IMR-90 (cell line): ENCODE data around the gene FKBP11. TPM values are rescaled to one million over a fixed set of nuclear protein-coding genes. Genes with fewer than 3 reads are reported as not detected.

Source experiments
- ATAC-seq: fragments of 200-7000 bp; cut with Tn5 transposase; 2 replicates; pipeline ENCODE4 v1.9.1; 2020; ENCODE audit warnings: low read depth, mild to moderate bottlenecking, moderate library complexity
- BruUV-seq: library from RNA; stranded (reverse); fragments of 400-500 nt; replicated peaks from 2 replicates; lab custom pipeline; 2021; lab: Mats Ljungman, UMichigan
- CTCF ChIA-PET: fragments of 300-600 bp; formaldehyde crosslinking; extraction: SDS; loops from one replicate; lab custom pipeline; 2021; ENCODE audit warnings: antibody characterized with exemption; lab: Yijun Ruan, JAX
- POLR2A ChIA-PET: fragments of 300-600 bp; sonication (Branson Sonifier 250); formaldehyde crosslinking; loops from one replicate; lab custom pipeline; 2022; ENCODE audit warnings: antibody characterized with exemption; ENCODE audit not compliant: unreplicated experiment; lab: Charles Lee
- DNase-seq: peaks from one replicate; pipeline ENCODE4 v3.0.0; 2013
- H2AFZ ChIP-seq: replicated peaks from 2 replicates; pipeline ENCODE3; 2013; ENCODE audit warnings: low read length, mild to moderate bottlenecking; ENCODE audit not compliant: poor library complexity
- H2AK5ac ChIP-seq: 2 replicates; pipeline ENCODE4 v1.6.1; 2013; ENCODE audit warnings: low read depth, low read length, inconsistent platforms
- H2AK9ac ChIP-seq: replicated peaks from 2 replicates; pipeline ENCODE3; 2013; ENCODE audit warnings: mild to moderate bottlenecking, low read depth, low read length, moderate library complexity; ENCODE audit not compliant: poor library complexity
- H2BK120ac ChIP-seq: 2 replicates; pipeline ENCODE4 v1.6.1; 2013; ENCODE audit warnings: low read depth, low read length, inconsistent platforms
- H2BK15ac ChIP-seq: 3 replicates; pipeline ENCODE4 v1.6.1; 2013; ENCODE audit warnings: low read depth, low read length, inconsistent platforms
- H2BK20ac ChIP-seq: 2 replicates; pipeline ENCODE4 v1.6.1; 2013; ENCODE audit warnings: low read depth, mild to moderate bottlenecking, inconsistent platforms, low read length, moderate library complexity
- H2BK5ac ChIP-seq: 2 replicates; pipeline ENCODE4 v1.6.1; 2013; ENCODE audit warnings: mild to moderate bottlenecking, low read depth, low read length, inconsistent platforms; ENCODE audit not compliant: poor library complexity, severe bottlenecking
- H3K14ac ChIP-seq: replicated peaks from 2 replicates; pipeline ENCODE4 v1.6.1; 2013; ENCODE audit warnings: low read depth, low read length, inconsistent platforms
- H3K18ac ChIP-seq: 2 replicates; pipeline ENCODE4 v1.6.1; 2013; ENCODE audit warnings: low read depth, low read length, control low read depth
- H3K23ac ChIP-seq: 2 replicates; pipeline ENCODE4 v1.6.1; 2013; ENCODE audit warnings: low read depth, low read length, inconsistent platforms
- H3K27ac ChIP-seq: 2 replicates; pipeline ENCODE4 v1.5.1; 2013; ENCODE audit warnings: mild to moderate bottlenecking, control low read depth, low read length; ENCODE audit not compliant: insufficient read depth
- H3K27me3 ChIP-seq: 2 replicates; pipeline ENCODE4 v1.6.1; 2013; ENCODE audit warnings: low read length; ENCODE audit not compliant: control insufficient read depth, insufficient read depth
- H3K36me3 ChIP-seq: 2 replicates; pipeline ENCODE4 v1.6.1; 2013; ENCODE audit warnings: low read length, mixed read lengths; ENCODE audit not compliant: control insufficient read depth, insufficient read depth
- H3K4ac ChIP-seq: 2 replicates; pipeline ENCODE4 v1.6.1; 2013; ENCODE audit warnings: low read depth, low read length, inconsistent platforms
- H3K4me1 ChIP-seq: 2 replicates; pipeline ENCODE4 v1.6.1; 2013; ENCODE audit warnings: low read length, mixed read lengths; ENCODE audit not compliant: control insufficient read depth, insufficient read depth
- H3K4me2 ChIP-seq: 2 replicates; pipeline ENCODE4 v1.6.1; 2013; ENCODE audit warnings: low read depth, mild to moderate bottlenecking, control low read depth, low read length, moderate library complexity
- H3K4me3 ChIP-seq: 2 replicates; pipeline ENCODE4 v1.5.1; 2013; ENCODE audit warnings: low read depth, mild to moderate bottlenecking, control low read depth, low read length, moderate library complexity; ENCODE audit not compliant: insufficient read depth
- H3K56ac ChIP-seq: 2 replicates; pipeline ENCODE4 v1.6.1; 2013; ENCODE audit warnings: low read length, inconsistent platforms; ENCODE audit not compliant: insufficient read depth; ENCODE audit errors: extremely low read depth
- H3K79me1 ChIP-seq, 2 experiments: 2 replicates each; pipeline ENCODE4 v1.6.1; 2013; ENCODE audit warnings: low read length in 2 of 2, inconsistent platforms in 1 of 2, low read depth in 1 of 2
- H3K9ac ChIP-seq: 2 replicates; pipeline ENCODE4 v1.6.1; 2013; ENCODE audit warnings: low read depth, low read length, control low read depth
- H3K9me1 ChIP-seq: 2 replicates; pipeline ENCODE4 v1.6.1; 2013; ENCODE audit warnings: low read length, inconsistent platforms; ENCODE audit not compliant: insufficient read depth
- H3K9me3 ChIP-seq: 2 replicates; pipeline ENCODE4 v1.6.1; 2013; ENCODE audit warnings: low read length; ENCODE audit not compliant: control insufficient read depth, insufficient read depth
- H4K20me1 ChIP-seq: 2 replicates; pipeline ENCODE4 v1.6.1; 2013; ENCODE audit warnings: low read length, inconsistent platforms; ENCODE audit not compliant: insufficient read depth
- H4K5ac ChIP-seq: 2 replicates; pipeline ENCODE4 v1.6.1; 2013; ENCODE audit warnings: mild to moderate bottlenecking, low read depth, low read length, control low read depth
- H4K8ac ChIP-seq, 2 experiments: 2 replicates each; pipeline ENCODE4 v1.6.1; 2013; ENCODE audit warnings: low read depth in 2 of 2, low read length in 2 of 2, control low read depth in 1 of 2, inconsistent platforms in 1 of 2
- H4K91ac ChIP-seq: 2 replicates; pipeline ENCODE4 v1.6.1; 2013; ENCODE audit warnings: low read depth, low read length, inconsistent platforms; ENCODE audit not compliant: insufficient read depth
- CEBPB ChIP-seq: IDR thresholded peaks from 2 replicates; pipeline ENCODE4 v1.6.1; 2012; ENCODE audit warnings: low read depth, low read length, improper control_type of control experiment
- MXI1 ChIP-seq: IDR thresholded peaks from 2 replicates; pipeline ENCODE4 v1.6.1; 2012; ENCODE audit warnings: low read depth, mild to moderate bottlenecking, low read length, moderate library complexity, borderline replicate concordance
- WGBS, 2 experiments: methylation state at CpG; one replicate each; pipeline versions ENCODE4 v1.1.5 to v1.1.7; 2013; ENCODE audit warnings: missing lambda C conversion rate in 2 of 2; ENCODE audit not compliant: insufficient read length in 1 of 2; ENCODE audit errors: extremely low coverage in 2 of 2; 5-methylcytosine and 5-hydroxymethylcytosine counted together
- dilution Hi-C: fragments of 300-500 bp; cut with HindIII; formaldehyde crosslinking; loops from one replicate; pipeline ENCODE4 v1.14.3; 2018; ENCODE audit warnings: low sequenced_read_pairs; ENCODE audit not compliant: unreplicated experiment
- in situ Hi-C: fragments of 300-500 bp; cut with MboI; formaldehyde crosslinking; loops from 3 replicates; pipeline ENCODE4 v1.14.3; 2019; ENCODE audit warnings: low sequenced_read_pairs, inconsistent platforms, mixed read lengths
- intact Hi-C: fragments of 100-400 bp; cut with micrococcal nuclease; formaldehyde crosslinking; loops from 2 replicates; pipeline ENCODE4 v1.10.0; 2022
- polyA plus RNA-seq, 3 experiments: library from polyadenylated mRNA; depleted of rRNA; stranded (reverse); fragments of >200 nt; gene quantifications; 2 replicates each; pipeline ENCODE4 v1.2.3, GENCODE V29; 2012; ENCODE audit warnings: low replicate concordance in 1 of 3
- total RNA-seq: library from RNA; depleted of rRNA; stranded (reverse); fragments of >200 nt; gene quantifications from 2 replicates; pipeline ENCODE4 v1.2.3, GENCODE V29; 2012

FKBP11 gene
- total and polyA plus RNA-seq, 2 of the 4 experiments (the other 2 are of a cell fraction): 5.0 to 40.0 TPM

- 71% methylated on average over 8 of the region's 20 CpGs; no CpG with 5 or more reads in 1 of the 2 experiments for WGBS, 2 experiments
- Histone ChIP-seq H4K91ac (no peak overlapping the region), H3K27ac (no peak overlapping the region), H3K18ac (no peak overlapping the region), H3K36me3 (no peaks in the 10 kb centered on the region), H4K20me1 (no peaks in the 10 kb centered on the region), H3K4me3 (no peak overlapping the region), H2BK120ac (no peak overlapping the region), H2AFZ (no peak overlapping the region), H3K14ac (no peak overlapping the region), H3K9me3 (no peaks in the 10 kb centered on the region), H4K8ac (no peak overlapping the region), H3K9ac (no peak overlapping the region), H3K27me3 (no peaks in the 10 kb centered on the region; the same call in none of the 2 replicates), H3K9me1 (no peaks in the 10 kb centered on the region), H2AK5ac (0 out of 2 replicates have a peak overlapping the region, but pooled peaks have one; percentile 16), H2BK20ac (no peak overlapping the region), H2BK5ac (no peak overlapping the region), H3K4me1 (no peaks in the 10 kb centered on the region; the same call in 1 of the 2 replicates), H3K4ac (no peak overlapping the region), H3K4me2 (no peak overlapping the region), H3K56ac (no peak overlapping the region), H4K5ac (no peak overlapping the region), H2BK15ac (no peak overlapping the region), H3K23ac (no peak overlapping the region), H2AK9ac (no peak overlapping the region), H3K79me1 (no peaks in the 10 kb centered on the region)
- ATAC-seq: no peak
- intact Hi-C loops: no loop called here
- BruUV-seq: no TSS peak
- in situ Hi-C loops: no loop called here
- peak; percentile 32 for DNase-seq
- ChIA-PET POLR2A (no interaction called here), CTCF (interaction anchor here (0.7 to 1.6 kb wide), 5 partner anchors 9 to 33 kb away, joined by 3 to 5 read pairs (median 3); no protein-coding TSS in a partner anchor)
- TF ChIP-seq CEBPB (peak; percentile 82), MXI1 (no peak)
- dilution Hi-C loops: no loop called here
Observed at GRCh38 chr12:48903363-48903981, 21.8 kb downstream of the FKBP11 start.
